AG10803 (cell line): Measurements from ENCODE around the gene LCLAT1.
A peak's percentile ranks its signal among the peaks of the same experiment; 100 is the strongest.

Source experiments
- DNase-seq: peaks from one replicate; pipeline ENCODE4 v3.0.0; 2010; ENCODE audit warnings: low read depth
- H3K4me3 ChIP-seq: 2 replicates; pipeline ENCODE4 v1.5.1; 2011; ENCODE audit warnings: mild to moderate bottlenecking, low read length, control low read depth
- CTCF ChIP-seq: conservative IDR thresholded peaks from 2 replicates; pipeline ENCODE4 v1.5.1; 2011; ENCODE audit warnings: mild to moderate bottlenecking, low read length, control low read depth, inconsistent platforms

The LCLAT1 gene

GRCh38 chr2:30475542-30475941 is 28.5 kb downstream of the LCLAT1 start:
- TF ChIP-seq CTCF: peak; percentile 49
- H3K4me3 ChIP-seq: no peak overlapping the region
- no peak for DNase-seq

DNA sequence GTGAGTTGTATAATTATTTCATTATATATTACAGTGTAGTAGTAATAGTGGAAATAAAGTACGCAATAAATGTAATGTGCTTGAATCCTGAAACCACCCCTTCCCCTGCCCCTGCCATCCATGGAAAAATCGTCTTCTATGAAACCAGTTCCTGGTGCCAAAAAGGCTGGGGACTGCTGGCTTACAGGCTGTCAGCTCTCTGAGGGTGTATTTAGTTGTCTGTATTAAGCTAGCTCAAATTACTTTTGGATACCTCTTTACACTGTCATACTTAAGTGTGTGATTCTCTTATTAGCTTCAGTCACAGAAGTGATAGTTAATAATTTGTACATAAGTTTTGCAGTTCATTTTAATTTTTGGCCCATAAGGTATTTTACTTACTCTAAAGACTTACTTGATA is 29.6 kb downstream of the LCLAT1 start:
- no peak overlapping the region for H3K4me3 ChIP-seq
- no peak for DNase-seq
- no peak for TF ChIP-seq CTCF

- no peak for TF ChIP-seq CTCF
- no peak overlapping the region for H3K4me3 ChIP-seq
- no peak for DNase-seq
These were observed 33.8 kb downstream of the LCLAT1 start for GRCh38 chr2:30480703-30481322.

DNA sequence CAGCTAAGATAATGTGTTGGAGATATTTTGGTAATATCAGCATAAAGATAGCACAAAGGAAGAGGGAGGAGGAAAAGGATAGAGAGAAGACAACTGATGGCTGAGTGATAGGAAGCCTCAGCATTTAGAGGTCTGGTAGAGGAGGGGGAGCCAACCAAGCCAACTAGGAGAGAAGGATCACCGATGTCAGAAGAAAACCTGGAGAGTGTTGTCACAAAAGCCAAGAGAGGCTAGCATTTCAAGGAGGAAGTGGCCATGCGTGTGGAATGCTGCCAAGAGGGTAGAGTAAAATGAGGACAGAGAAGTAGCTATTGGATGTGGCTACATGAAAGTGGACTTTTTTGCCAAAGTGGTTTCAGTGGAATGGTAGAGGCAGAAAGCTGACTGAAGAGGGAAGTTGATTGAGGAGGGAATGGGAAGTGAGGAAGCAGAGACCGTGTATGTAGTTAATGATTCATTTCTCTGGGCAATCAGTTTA is 34.3 kb downstream of the LCLAT1 start:
- DNase-seq: no peak
- no peak overlapping the region for H3K4me3 ChIP-seq
- TF ChIP-seq CTCF: no peak

GRCh38 chr2:30482011-30482410 is 35.0 kb downstream of the LCLAT1 start:
- no peak for DNase-seq
- no peak overlapping the region for H3K4me3 ChIP-seq
- no peak for TF ChIP-seq CTCF

DNA sequence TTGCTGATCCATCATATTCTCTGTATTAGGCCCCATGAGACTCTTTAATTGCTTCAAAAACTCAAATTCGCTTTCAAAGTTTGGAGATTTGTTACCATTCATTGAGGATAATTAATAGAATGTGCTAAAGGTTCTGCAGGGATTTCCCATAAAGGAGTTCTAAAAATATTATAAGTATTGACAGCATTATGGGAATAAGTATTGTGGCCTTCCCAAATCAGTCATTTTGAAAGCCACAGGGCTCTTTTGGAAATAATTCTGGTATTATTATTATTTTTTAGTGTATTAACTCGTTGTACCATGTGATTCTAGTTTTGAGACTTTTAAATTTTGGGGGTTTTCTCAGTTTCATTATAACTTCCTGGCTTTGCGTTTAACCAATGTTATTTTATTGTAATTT is 37.1 kb downstream of the LCLAT1 start:
- no peak for DNase-seq

More for the DNA sequence above, 37.1 kb downstream of the LCLAT1 start:
- no peak for TF ChIP-seq CTCF
- H3K4me3 ChIP-seq: no peak overlapping the region
